T-helper 1 cell (primary cell): ENCODE measurements around the gene LMF1.
"Not testable (repeated sequence)": the region's sequence is repeated elsewhere in the genome, so short reads cannot be mapped to it uniquely, and the experiment has no call there.

Experiments used
- DNase-seq, 5 donors: peaks; one replicate each; pipeline ENCODE4 v3.0.0-alpha.2; 2012 to 2020

Gene LMF1

GRCh38 chr16:947922-948303, 22.9 kb downstream of the LMF1 start:
- not testable (repeated sequence) for DNase-seq

GRCh38 chr16:947255-947921, 23.4 kb downstream of the LMF1 start:
- DNase-seq, result no peak

- no peak for DNase-seq
These were observed 24.8 kb downstream of the LMF1 start for GRCh38 chr16:946048-946395.

- DNase-seq, result no peak
These were observed 25.3 kb downstream of the LMF1 start for GRCh38 chr16:945271-946047.

DNA sequence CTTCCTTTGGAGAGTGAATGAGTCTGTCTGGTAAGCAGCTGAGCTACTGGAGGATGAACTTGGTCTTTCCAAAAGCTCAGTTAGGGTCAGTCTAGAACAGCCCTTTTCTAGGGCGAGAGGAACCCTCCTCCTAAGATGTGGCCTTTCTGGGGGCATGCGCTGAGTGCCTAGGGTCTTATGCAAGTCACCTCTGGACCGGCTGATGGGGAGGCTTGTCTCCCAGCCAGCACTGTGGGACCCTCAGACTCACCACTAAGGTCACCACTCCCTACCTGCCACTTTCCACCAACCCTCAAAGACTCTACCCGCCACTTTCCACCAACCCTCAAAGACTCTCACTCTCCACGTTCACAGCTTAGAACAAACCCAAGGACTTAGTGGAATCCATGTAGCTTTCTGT, 26.8 kb downstream of the LMF1 start:
- DNase-seq, result no peak

GRCh38 chr16:942436-943060, 28.2 kb downstream of the LMF1 start:
- no peak for DNase-seq

GRCh38 chr16:939941-940340, 30.8 kb downstream of the LMF1 start:
- DNase-seq, result no peak

GRCh38 chr16:939311-939710, 31.5 kb downstream of the LMF1 start:
- DNase-seq, result no peak

DNA sequence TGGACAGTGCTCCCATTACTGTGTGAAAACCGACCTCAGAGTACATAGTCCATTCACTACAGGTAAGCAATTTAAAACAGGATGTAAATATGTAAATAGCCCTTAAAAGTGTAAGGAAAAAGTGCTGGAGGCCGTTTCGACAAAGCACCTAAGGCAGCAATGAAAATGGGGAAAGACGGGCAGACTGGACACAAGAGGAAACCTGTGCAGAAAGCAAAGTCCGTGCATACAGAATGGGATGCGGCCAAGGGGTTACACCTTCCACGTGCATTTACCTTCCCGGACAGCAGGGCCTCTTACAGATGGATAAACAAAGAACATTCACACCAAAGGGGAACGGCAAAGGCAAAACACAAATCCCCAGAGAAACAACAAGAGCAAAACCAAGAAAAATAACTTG, 32.0 kb downstream of the LMF1 start:
- no peak for DNase-seq

GRCh38 chr16:938136-938535, 32.6 kb downstream of the LMF1 start:
- DNase-seq, result no peak

DNA sequence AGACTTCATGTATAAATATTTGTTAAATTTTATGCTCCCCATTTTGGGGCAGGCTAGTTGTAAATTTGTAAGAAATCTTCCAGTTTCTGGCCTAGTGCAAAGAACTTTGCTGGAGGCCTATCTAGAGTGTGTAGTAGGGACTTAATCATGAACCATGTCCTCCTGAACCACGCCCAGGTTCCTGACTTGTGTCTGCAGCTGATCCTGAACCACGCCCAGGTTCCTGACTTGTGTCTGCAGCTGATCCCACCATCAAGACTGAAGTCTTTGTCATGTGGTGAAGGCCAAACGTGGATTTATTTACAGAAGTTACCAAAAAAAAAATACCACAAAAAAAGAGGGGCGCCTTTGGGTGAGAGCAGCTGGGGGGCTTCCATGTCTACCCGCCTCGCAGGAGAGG, 33.1 kb downstream of the LMF1 start:
- DNase-seq, result no peak

- no peak for DNase-seq
These were observed 33.5 kb downstream of the LMF1 start for GRCh38 chr16:937311-937710.

- no peak for DNase-seq
These were observed 35.1 kb downstream of the LMF1 start for GRCh38 chr16:935684-936083.

GRCh38 chr16:934178-934577, 36.6 kb downstream of the LMF1 start:
- DNase-seq, result no peak

GRCh38 chr16:933581-933980, 37.2 kb downstream of the LMF1 start:
- no peak for DNase-seq

DNA sequence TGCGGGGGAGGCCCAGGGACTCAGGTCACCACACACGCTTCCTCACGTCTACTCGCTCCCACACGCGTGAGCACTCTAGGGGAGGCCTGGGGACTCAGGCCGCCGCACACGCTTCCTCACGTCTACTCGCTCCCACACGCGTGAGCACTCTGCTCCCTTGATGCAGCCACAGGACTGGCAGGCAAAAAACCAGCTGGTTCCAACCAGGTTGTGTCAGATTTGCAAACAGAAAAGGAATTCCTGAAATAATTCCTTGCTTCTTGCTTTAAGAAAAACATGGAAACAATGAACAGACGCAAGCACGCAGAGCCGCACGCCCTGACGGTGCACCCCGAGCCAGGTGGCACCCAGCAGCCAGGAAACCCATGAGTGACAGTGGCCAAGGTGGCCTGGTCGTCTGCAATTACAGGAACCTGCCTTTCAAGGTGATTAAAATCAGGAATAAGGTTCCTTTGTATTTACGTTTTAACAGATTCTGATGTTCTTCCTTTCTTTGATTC, 37.9 kb downstream of the LMF1 start:
- DNase-seq, result no peak

- DNase-seq, result no peak
These were observed 38.9 kb downstream of the LMF1 start for GRCh38 chr16:931626-932500.

- no peak for DNase-seq
These were observed 39.6 kb downstream of the LMF1 start for GRCh38 chr16:931171-931570.

DNA sequence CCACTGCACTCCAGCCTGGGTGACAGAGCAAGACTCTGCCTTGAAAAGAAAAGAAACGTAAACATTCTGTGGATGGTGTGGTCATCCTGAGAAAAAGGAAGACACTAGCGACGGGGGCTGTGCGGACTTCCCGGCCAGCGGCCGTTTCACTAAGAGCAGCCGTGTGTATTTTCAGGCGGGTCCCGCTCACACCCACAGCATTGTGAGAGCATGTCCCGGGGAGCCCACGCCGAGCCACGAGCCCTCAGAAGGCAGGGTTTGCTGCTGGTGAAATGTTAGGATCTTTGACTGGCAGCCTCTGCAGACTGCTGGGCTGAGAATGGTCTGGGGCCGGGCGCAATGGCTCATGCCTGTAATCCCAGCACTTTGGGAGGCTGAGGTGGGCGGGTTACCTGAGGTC, 40.3 kb downstream of the LMF1 start:
- no peak for DNase-seq

- DNase-seq, result no peak
These were observed 40.7 kb downstream of the LMF1 start for GRCh38 chr16:930076-930475.

GRCh38 chr16:929227-930073, 41.3 kb downstream of the LMF1 start:
- no peak for DNase-seq

DNA sequence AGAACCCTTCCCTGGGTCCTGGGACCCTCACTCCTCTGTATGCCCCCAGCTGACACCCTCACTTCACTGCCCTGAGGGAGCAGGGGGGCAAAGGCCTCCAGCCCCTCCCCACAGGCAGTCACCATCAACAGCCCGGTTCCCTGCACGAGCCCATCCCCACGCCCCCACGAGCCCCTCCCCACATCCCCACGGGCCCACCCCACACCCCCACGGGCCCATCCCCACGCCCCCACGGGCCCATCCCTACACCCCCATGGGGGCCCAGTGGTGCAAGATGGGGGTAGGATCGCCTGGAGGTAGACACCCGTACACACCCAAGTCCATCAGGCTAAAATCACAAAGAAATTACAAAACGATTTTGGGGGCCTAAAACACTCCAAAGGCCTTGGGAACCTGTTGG, 42.3 kb downstream of the LMF1 start:
- no peak for DNase-seq
